AG10803 (cell line): Measurements from ENCODE around the gene NFATC2IP.

Experiments
- DNase-seq: peaks from one replicate; pipeline ENCODE4 v3.0.0; 2010; ENCODE audit warnings: low read depth
- H3K4me3 ChIP-seq: 2 replicates; pipeline ENCODE4 v1.5.1; 2011; ENCODE audit warnings: mild to moderate bottlenecking, low read length, control low read depth
- TF ChIP-seq, protein P1 (sequence below): conservative IDR thresholded peaks from 2 replicates; pipeline ENCODE4 v1.5.1; 2011; ENCODE audit warnings: mild to moderate bottlenecking, low read length, control low read depth, inconsistent platforms

The NFATC2IP gene

DNA sequence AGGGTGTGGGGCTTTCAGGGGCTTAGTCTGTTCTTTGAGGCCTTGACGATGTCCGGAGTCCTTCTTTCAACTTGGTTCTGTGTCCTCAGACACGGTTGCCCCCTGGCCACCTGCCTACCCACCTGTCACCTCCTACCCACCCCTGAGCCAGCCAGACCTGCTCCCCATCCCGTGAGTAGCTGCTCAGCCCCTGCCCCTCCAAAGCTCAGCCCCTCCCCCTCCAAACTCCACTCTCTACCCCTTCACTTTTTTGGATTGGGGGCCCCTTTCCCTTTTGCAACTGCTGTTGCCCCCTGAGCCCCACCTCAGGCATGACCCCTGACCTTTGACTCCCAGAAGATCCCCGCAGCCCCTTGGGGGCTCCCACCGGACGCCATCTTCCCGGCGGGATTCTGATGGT is 35.3 kb downstream of the NFATC2IP start:
- TF ChIP-seq, protein P1, sequence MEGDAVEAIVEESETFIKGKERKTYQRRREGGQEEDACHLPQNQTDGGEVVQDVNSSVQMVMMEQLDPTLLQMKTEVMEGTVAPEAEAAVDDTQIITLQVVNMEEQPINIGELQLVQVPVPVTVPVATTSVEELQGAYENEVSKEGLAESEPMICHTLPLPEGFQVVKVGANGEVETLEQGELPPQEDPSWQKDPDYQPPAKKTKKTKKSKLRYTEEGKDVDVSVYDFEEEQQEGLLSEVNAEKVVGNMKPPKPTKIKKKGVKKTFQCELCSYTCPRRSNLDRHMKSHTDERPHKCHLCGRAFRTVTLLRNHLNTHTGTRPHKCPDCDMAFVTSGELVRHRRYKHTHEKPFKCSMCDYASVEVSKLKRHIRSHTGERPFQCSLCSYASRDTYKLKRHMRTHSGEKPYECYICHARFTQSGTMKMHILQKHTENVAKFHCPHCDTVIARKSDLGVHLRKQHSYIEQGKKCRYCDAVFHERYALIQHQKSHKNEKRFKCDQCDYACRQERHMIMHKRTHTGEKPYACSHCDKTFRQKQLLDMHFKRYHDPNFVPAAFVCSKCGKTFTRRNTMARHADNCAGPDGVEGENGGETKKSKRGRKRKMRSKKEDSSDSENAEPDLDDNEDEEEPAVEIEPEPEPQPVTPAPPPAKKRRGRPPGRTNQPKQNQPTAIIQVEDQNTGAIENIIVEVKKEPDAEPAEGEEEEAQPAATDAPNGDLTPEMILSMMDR = no peak
- no peak overlapping the region for H3K4me3 ChIP-seq
- no peak for DNase-seq

DNA sequence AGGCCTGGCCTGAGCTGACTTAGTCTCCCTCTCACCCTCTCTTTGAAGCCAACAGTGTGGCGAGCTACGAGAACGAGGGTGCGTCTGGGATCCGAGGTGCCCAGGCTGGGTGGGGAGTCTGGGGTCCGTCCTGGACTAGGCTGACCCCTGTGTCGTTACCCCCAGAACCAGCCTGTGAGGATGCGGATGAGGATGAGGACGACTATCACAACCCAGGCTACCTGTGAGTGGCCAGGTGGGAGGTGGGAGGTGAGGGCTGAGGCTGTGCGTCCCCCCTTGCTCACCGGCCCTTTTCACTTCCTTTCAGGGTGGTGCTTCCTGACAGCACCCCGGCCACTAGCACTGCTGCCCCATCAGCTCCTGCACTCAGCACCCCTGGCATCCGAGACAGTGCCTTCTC is 35.8 kb downstream of the NFATC2IP start:
- H3K4me3 ChIP-seq = no peak overlapping the region
- TF ChIP-seq, protein P1 = no peak
- no peak for DNase-seq

DNA sequence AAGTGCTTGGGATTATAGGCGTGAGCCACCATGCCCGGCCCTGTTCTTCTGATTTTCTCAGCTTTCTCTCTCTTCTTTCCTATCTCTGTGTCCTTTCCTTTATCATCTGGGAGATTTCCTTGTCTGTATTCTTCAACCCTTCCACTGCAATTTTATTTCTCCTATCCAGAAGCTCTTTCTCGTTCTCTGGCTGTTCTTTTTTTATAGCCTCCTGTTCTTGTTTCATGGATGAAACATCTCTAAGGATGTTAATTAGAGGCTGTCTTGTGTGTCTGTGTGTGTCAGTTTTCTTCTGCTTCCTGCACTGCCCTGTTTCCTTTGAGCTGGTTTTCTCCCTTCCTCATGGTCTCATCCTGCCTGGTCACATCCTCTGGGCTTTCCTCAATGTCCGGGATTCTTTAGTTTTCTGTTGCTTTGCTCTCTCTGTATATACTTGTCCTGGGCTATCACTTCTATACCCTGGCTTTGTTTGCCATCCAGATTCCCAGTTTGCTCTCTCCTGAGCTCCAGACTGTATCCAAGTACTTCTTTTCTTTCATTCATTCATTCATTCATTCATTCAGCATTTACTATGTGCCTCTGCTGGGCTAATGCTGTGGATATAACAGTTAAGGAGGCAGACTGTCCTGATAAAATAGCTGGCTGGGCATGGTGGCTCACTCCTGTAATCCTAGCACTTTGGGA is 36.6 kb downstream of the NFATC2IP start:
- H3K4me3 ChIP-seq = no peak overlapping the region
- TF ChIP-seq, protein P1 = no peak
- no peak for DNase-seq

DNA sequence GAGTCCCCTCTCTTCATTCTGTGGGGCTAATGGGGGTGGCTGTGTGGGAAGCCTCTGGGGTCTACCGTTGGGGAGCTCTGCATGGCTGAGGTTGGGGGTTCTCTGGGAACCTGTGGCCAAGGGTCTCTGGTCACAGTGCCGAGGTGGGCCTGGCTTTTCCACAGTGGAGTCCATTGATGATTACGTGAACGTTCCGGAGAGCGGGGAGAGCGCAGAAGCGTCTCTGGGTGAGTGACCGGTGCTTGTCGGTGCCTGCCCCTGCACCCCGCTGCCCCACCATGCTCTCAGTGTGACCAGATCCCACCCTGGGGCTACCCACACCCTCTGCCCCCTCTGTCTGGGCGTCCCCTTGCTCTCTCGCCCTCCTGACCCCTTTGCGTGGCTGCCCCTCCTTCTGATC is 38.6 kb downstream of the NFATC2IP start:
- TF ChIP-seq, protein P1 = no peak
- H3K4me3 ChIP-seq = no peak overlapping the region
- no peak for DNase-seq

DNA sequence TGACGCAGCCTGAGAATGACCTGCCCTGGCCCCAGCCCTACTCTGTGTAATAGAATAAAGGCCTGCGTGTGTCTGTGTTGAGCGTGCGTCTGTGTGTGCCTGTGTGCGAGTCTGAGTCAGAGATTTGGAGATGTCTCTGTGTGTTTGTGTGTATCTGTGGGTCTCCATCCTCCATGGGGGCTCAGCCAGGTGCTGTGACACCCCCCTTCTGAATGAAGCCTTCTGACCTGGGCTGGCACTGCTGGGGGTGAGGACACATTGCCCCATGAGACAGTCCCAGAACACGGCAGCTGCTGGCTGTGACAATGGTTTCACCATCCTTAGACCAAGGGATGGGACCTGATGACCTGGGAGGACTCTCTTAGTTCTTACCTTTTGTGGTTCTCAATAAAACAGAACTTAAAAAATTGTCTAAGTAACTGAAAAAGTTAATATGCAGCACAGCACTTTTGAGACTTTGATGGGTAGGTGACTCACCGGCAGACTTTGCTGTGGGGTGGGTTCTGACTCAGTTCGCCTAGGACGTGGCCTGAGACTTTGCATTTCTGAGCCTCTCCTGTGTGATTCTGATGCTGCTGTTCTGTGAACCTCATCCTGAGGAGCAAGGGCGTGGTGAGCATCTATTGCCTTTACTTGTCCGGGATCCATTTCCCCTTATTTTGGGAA is 39.8 kb downstream of the NFATC2IP start:
- TF ChIP-seq, protein P1 = no peak
- no peak for DNase-seq
- H3K4me3 ChIP-seq = no peak overlapping the region

DNA sequence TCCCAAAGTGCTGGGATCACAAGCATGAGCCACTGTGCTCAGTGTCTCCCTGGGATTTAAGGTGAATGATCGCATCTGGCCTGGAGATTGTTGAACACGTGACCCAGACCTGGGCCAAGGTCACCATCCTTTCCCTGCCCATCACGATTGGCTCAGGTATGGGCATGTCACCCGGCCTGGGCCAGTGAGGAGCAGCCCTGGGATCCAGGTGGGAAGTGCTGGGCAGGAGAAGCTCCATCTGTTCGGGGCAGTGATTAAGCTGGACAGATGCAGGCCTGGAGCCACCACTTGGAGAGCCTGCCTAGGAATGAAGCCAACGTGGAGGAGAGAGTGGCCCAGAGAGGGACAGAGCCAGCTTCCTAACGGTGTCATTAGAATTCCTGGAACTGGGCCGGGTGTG is 41.0 kb downstream of the NFATC2IP start:
- no peak for DNase-seq
- TF ChIP-seq, protein P1 = no peak

DNA sequence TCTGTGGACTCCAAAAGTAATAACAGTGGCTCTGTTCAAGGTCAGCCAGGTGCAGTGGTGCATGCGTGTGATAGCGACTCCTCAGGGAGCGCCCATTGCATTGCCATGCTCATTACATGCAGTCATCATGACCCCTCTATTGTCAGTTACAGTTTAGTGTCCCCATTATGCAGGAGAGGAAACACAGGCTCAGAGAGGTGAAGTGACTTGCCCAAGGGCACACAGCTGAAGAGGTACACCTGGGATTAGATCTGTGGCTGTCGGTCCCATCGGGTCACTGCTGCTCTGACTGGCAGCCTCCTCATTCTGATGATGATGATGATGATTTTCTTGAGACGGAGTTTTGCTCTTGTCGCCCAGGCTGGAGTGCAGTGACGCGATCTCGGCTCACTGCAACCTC is 41.8 kb downstream of the NFATC2IP start:
- TF ChIP-seq, protein P1 = no peak

More for the DNA sequence above, 41.0 kb downstream of the NFATC2IP start:
- H3K4me3 ChIP-seq = no peak overlapping the region

More for the DNA sequence above, 41.8 kb downstream of the NFATC2IP start:
- H3K4me3 ChIP-seq = no peak overlapping the region
- DNase-seq = no peak
